Measurements from ENCODE around the gene ADCY9.

The ADCY9 gene

DNA sequence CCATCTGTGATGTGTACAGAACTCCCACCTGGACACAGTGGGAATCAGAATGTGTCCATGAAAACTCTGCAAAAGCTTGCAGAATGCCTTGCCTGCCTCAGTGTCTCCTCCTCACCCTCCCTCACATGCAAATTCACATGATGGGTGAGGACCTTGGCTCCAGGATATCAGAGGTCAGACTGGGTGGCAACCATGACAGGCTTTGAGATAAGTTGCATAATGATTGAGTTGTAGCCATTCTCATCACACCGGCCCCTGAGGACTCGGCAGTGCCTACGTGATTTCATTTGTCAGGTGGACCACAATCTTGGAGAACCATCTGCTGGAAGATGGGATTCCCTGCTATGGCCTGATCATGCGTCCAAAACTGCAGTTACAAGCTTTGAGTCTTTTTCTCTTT lies 3.9 kb upstream of the ADCY9 start:
- no peak for DNase-seq (ENCODE audit: low spot score)
- TF ChIP-seq CTCF (IDR thresholded peaks at IDR 0.05; ENCODE audit: extremely low read depth, missing control alignments), result no peak

GRCh38 chr16:4117250-4117578 lies 972 bp upstream of the ADCY9 start:
- no peak for TF ChIP-seq CTCF (IDR thresholded peaks at IDR 0.05; ENCODE audit: extremely low read depth, missing control alignments)

GRCh38 chr16:4115949-4116318 lies 308 bp downstream of the ADCY9 start:
- no peak for TF ChIP-seq CTCF (IDR thresholded peaks at IDR 0.05; ENCODE audit: extremely low read depth, missing control alignments)
- DNase-seq (ENCODE audit: low spot score), result no peak

More at GRCh38 chr16:4117250-4117578, 972 bp upstream of the ADCY9 start:
- no peak for DNase-seq (ENCODE audit: low spot score)

DNA sequence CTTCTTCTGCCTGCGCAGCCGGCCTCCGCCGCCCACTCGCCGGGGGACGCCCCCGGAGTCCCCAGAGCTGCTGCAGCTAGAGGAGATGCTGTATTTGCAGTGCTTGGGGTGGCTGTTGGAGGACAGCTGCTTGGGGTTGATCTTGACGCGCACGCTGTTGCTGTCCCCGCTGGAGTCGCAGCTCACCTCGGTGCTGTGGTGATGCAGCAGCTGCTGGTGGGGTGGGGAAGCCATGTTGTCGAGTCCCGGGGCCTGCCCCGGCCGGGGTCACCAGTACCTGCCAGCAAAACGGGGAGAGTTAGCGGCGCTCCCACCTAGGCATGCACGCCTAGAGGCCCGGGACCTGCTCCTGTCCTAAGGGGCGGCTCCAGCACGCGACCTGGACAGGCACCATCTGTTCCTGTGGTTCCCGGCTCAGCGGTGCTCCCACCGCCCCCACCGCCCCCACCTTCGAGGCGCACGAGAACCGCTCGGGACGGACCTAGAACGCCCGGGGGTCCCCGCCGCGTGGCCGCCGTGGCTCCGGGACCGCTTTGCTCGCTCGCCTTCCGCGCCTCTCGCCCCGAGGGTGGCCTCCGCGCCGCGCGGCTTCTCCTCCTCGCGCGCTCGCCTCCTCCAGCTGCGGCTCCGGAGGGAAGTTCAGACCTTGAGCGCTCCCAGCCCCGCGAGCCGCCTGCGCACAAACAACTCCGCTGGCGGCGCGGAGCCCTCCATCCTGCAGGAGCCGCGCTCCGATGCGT lies 863 bp downstream of the ADCY9 start:
- no peak for TF ChIP-seq CTCF (IDR thresholded peaks at IDR 0.05; ENCODE audit: extremely low read depth, missing control alignments)
- DNase-seq (ENCODE audit: low spot score), result peak; percentile 77

DNA sequence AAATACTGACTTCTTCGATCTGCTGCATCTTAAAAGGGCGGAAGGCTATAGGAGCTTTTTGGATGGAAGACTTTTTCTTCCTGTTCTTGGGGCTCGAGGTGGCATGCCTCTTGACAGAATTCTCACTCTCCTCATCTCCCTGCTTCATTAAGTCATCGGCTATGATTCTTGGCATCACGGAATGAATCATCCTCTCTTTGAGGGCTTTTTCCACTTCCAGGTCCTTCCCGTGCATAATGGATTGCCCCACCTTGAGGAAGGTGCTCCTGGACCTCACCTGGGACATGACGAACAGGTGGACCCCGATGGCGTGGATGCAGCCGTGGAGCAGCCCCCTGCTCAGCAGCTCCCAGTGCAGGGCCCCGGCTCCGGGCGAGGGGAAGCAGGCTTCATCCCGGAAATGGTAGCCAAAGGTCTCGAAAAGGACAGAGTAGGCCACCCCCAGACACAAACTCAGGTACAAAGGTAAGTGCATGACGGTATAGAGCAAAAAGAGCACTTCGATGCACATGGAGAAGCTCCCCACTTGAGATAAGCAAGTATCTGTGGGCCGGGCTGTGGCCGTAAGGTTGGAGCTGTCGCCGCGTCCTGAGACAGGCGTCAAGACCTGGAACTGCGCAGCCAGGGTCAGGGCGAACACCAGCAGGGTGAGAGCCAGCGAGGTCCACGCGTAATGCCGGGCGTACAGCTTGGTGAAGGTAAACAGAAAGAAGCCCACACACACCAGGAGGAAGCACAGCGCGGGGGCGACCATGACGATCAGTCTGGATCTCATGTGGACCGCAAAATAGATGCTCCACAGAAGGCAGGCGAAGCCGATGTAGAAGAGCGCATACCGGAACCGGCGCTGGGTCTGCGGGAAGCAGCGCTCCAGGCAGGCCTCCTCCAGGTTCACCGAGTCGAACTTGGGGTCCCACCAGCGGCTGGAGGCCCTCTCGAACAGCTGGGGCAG lies 1.7 kb downstream of the ADCY9 start:
- no peak for TF ChIP-seq CTCF (IDR thresholded peaks at IDR 0.05; ENCODE audit: extremely low read depth, missing control alignments)
- no peak for DNase-seq (ENCODE audit: low spot score)

- TF ChIP-seq CTCF (IDR thresholded peaks at IDR 0.05; ENCODE audit: extremely low read depth, missing control alignments), result no peak
- DNase-seq (ENCODE audit: low spot score), result no peak
These were observed 2.6 kb downstream of the ADCY9 start for GRCh38 chr16:4113358-4114256.
